ENCODE measurements around the gene SLC4A1. TPM values are rescaled to one million over a fixed set of nuclear protein-coding genes. Genes with fewer than 3 reads are reported as not detected.
A peak's percentile ranks its signal among the peaks of the same experiment; 100 is the strongest.

Gene SLC4A1
- total and polyA plus RNA-seq, 4 donors = 0.14 to 1,478 TPM; not detected in 2

- TF ChIP-seq EGR1 (IDR thresholded peaks at IDR 0.05; ENCODE audit: low read depth in 2 of 2) (no peak), CTCF (IDR thresholded peaks at IDR 0.05; ENCODE audit: low read depth, low read length, missing input control) (no peak), YY1 (IDR thresholded peaks at IDR 0.05) (no peak), HNF4G (IDR thresholded peaks at IDR 0.05) (no peak), RAD21 (IDR thresholded peaks at IDR 0.05) (no peak), SP1 (IDR thresholded peaks at IDR 0.05) (no peak), NR2F2 (IDR thresholded peaks at IDR 0.05) (no peak), FOXA1 (IDR thresholded peaks at IDR 0.05) (no peak), FOXA2 (IDR thresholded peaks at IDR 0.05) (no peak), JUND (IDR thresholded peaks at IDR 0.05) (no peak), ATF3 (IDR thresholded peaks at IDR 0.05) (no peak), TAF1 (conservative IDR thresholded peaks at IDR 0.05) (no peak)
- Histone ChIP-seq H3K4me3 (ENCODE audit: low read depth in 1 of 3, low read length in 3 of 3) (peak overlapping the region in 1 of 3 donors; percentile 34), H3K36me3 (ENCODE audit: control insufficient read depth in 4 of 4, insufficient read depth in 3 of 4, low read depth in 1 of 4, low read length in 3 of 4) (no peaks in the 10 kb centered on the region), H3K9ac (ENCODE audit: low read depth in 1 of 2, low read length in 2 of 2) (no peak overlapping the region), H3K27ac (ENCODE audit: low read depth in 1 of 2, low read length in 2 of 2) (no peak overlapping the region), H3K4me1 (ENCODE audit: control insufficient read depth in 4 of 4, insufficient read depth in 4 of 4, low read length in 3 of 4) (peaks cover 5 to 13% (median 8%) of the 10 kb centered on the region in 4 donors), H3K27me3 (ENCODE audit: control insufficient read depth in 4 of 4, insufficient read depth in 4 of 4, low read length in 3 of 4) (peaks cover 0 to 7% (median 2%) of the 10 kb centered on the region in 4 donors), H3K9me3 (ENCODE audit: control insufficient read depth in 4 of 4, low read length in 3 of 4) (no peaks in the 10 kb centered on the region)
- whole genome bisulfite sequencing = 15% methylated on average over 15 of the region's 15 CpGs
- DNase-seq (ENCODE audit: low spot score) = peak; percentile 37
Observed at GRCh38 chr17:44308865-44309264, 40.9 kb upstream of the SLC4A1 start.

- Histone ChIP-seq H3K36me3 (ENCODE audit: control insufficient read depth in 4 of 4, insufficient read depth in 3 of 4, low read depth in 1 of 4, low read length in 3 of 4) (no peaks in the 10 kb centered on the region), H3K27ac (ENCODE audit: low read depth in 1 of 2, low read length in 2 of 2) (no peak within 1 kb of the TSS), H3K27me3 (ENCODE audit: control insufficient read depth in 4 of 4, insufficient read depth in 4 of 4, low read length in 3 of 4) (peaks cover 0 to 7% (median 2%) of the 10 kb centered on the region in 4 donors), H3K4me3 (ENCODE audit: low read depth in 1 of 3, low read length in 3 of 3) (peak within 1 kb of the TSS in 1 of 3 donors; percentile 34), H3K4me1 (ENCODE audit: control insufficient read depth in 4 of 4, insufficient read depth in 4 of 4, low read length in 3 of 4) (peaks cover 5 to 13% (median 8%) of the 10 kb centered on the region in 4 donors), H3K9ac (ENCODE audit: low read depth in 1 of 2, low read length in 2 of 2) (no peak within 1 kb of the TSS), H3K9me3 (ENCODE audit: control insufficient read depth in 4 of 4, low read length in 3 of 4) (no peaks in the 10 kb centered on the region)
- TF ChIP-seq HNF4G (IDR thresholded peaks at IDR 0.05) (no peak), HNF4A (conservative IDR thresholded peaks at IDR 0.05) (no peak), REST (IDR thresholded peaks at IDR 0.05) (peak; percentile 99), TAF1 (conservative IDR thresholded peaks at IDR 0.05) (no peak), ATF3 (IDR thresholded peaks at IDR 0.05) (no peak)
- 4% methylated on average over 39 of the region's 39 CpGs for WGBS
- peak; percentile 88 for DNase-seq (ENCODE audit: low spot score)
Observed at GRCh38 chr17:44308320-44308818, 40.4 kb upstream of the SLC4A1 start, which contains the start of gene RUNDC3A. RUNDC3A (plus strand) TSS chr17:44308601; CDS start chr17:44308833, 232 bp downstream.

All from liver (tissue), 9 donors.